ENCODE measurements around the gene PPDPF. TPM values are rescaled to one million over a fixed set of nuclear protein-coding genes. Genes with fewer than 3 reads are reported as not detected.
A peak's percentile ranks its signal among the peaks of the same experiment; 100 is the strongest.
"Not testable (repeated sequence)": the region's sequence is repeated elsewhere in the genome, so short reads cannot be mapped to it uniquely, and the experiment has no call there.

Gene PPDPF
- total and polyA plus RNA-seq, 4 donors = 176 to 386 (median 275) TPM

DNA sequence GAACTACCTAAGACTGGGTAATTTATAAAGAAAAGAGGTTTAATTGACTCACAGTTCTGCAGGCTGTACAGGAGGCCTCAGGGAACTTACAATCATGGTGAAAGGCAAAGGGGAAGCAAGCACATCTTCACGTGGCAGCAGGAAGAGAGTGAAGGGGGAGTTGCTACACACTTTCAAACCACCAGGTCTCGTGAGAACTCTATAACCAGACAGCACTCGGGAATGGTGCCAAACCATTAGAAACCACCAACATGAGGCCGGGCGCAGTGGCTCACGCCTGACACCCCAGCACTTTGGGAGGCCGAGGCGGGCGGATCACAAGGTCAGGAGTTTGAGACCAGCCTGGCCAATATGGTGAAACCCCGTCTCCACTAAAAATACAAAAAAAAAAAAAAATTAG lies 6.0 kb upstream of the PPDPF start:
- ATAC-seq (ENCODE audit: low FRiP score); H3K27ac ChIP-seq (ENCODE audit: low read depth in 1 of 2, low read length in 2 of 2); H3K36me3 ChIP-seq (ENCODE audit: control insufficient read depth in 1 of 2, insufficient read depth in 2 of 2, low read length in 1 of 2); H3K4me1 ChIP-seq (ENCODE audit: control insufficient read depth in 1 of 2, insufficient read depth in 2 of 2, low read length in 2 of 2); H3K4me3 ChIP-seq (ENCODE audit: low read length in 2 of 2); H3K27me3 ChIP-seq (ENCODE audit: control insufficient read depth in 1 of 2, insufficient read depth in 2 of 2, low read length in 1 of 2); intact Hi-C loops (cut with DNase I); H3K9me3 ChIP-seq (ENCODE audit: control insufficient read depth, low read length): not testable (repeated sequence)
- peak in 1 of 2 donors; percentile 41 for DNase-seq
- 67 to 76% methylated on average over 7 to 10 of the region's 10 CpGs for WGBS, 2 donors

- H3K36me3 ChIP-seq (ENCODE audit: control insufficient read depth in 1 of 2, insufficient read depth in 2 of 2, low read length in 1 of 2) = no peaks in the 10 kb centered on the region
- H3K27ac ChIP-seq (ENCODE audit: low read depth in 1 of 2, low read length in 2 of 2) = no peak overlapping the region
- no peaks in the 10 kb centered on the region for H3K27me3 ChIP-seq (ENCODE audit: control insufficient read depth in 1 of 2, insufficient read depth in 2 of 2, low read length in 1 of 2)
- no peak overlapping the region for H3K4me3 ChIP-seq (ENCODE audit: low read length in 2 of 2)
- DNase-seq = peak in 1 of 2 donors; percentile 69
- no peaks in the 10 kb centered on the region for H3K4me1 ChIP-seq (ENCODE audit: control insufficient read depth in 1 of 2, insufficient read depth in 2 of 2, low read length in 2 of 2)
- H3K9me3 ChIP-seq (ENCODE audit: control insufficient read depth, low read length) = no peaks in the 10 kb centered on the region
- WGBS, 2 donors = 94 to 96% methylated on average over 32 of the region's 32 CpGs
- intact Hi-C loops (cut with DNase I) = no loop called here
- ATAC-seq (ENCODE audit: low FRiP score) = no peak
Observed at GRCh38 chr20:63517376-63518309, 2.9 kb upstream of the PPDPF start.

- WGBS, 2 donors = 83 to 86% methylated on average over 20 of the region's 20 CpGs
- intact Hi-C loops (cut with DNase I) = no loop called here
Observed at GRCh38 chr20:63518351-63518861, 2.2 kb upstream of the PPDPF start.

DNA sequence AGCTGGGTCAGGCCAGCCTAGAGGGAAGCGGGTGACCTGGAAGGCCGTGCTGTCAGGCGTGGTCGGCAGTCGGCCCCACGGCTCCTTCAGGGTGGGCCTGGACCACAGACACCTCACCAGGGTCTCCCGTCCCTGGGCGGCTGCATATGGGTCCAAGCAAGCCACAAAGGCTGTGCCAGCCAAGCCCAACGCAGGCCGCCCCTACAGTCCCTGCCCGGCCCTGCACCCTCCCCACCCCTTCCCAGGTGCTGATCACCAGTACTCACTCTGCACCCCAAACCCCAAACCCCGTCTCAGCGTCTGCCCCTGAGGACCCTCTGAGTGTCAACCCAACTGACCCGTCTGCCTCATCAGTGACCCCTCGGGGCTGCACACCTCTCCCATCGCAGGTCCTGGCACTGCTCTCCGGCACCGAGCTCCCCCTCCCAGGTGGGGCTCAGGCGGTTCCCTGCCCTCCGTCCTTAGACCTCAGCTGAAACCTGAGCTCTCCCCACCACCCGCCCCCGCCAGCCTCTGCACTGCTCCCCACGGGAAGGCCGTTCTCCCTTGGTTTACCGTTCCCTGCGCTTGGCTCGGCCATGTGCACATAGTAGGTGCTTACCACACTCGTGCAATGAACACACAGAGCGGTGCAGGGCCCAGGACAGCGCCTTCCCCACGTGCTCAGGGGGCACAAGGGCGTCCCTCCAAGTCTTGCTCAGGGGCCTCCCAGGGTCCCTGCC lies 1.5 kb upstream of the PPDPF start:
- intact Hi-C loops (cut with DNase I) = no loop called here
- 74 to 76% methylated on average over 30 to 32 of the region's 32 CpGs for WGBS, 2 donors
- no peaks in the 10 kb centered on the region for H3K27me3 ChIP-seq (ENCODE audit: control insufficient read depth in 1 of 2, insufficient read depth in 2 of 2, low read length in 1 of 2)
- H3K4me1 ChIP-seq (ENCODE audit: control insufficient read depth in 1 of 2, insufficient read depth in 2 of 2, low read length in 2 of 2) = no peaks in the 10 kb centered on the region
- H3K27ac ChIP-seq (ENCODE audit: low read depth in 1 of 2, low read length in 2 of 2) = no peak overlapping the region
- no peak for ATAC-seq (ENCODE audit: low FRiP score)
- no peak overlapping the region for H3K4me3 ChIP-seq (ENCODE audit: low read length in 2 of 2)
- H3K9me3 ChIP-seq (ENCODE audit: control insufficient read depth, low read length) = no peaks in the 10 kb centered on the region
- no peaks in the 10 kb centered on the region for H3K36me3 ChIP-seq (ENCODE audit: control insufficient read depth in 1 of 2, insufficient read depth in 2 of 2, low read length in 1 of 2)
- peak; percentile 54 to 80 for DNase-seq

More at GRCh38 chr20:63518351-63518861, 2.2 kb upstream of the PPDPF start:
- no peak overlapping the region for H3K4me3 ChIP-seq (ENCODE audit: low read length in 2 of 2)
- no peaks in the 10 kb centered on the region for H3K9me3 ChIP-seq (ENCODE audit: control insufficient read depth, low read length)
- H3K27ac ChIP-seq (ENCODE audit: low read depth in 1 of 2, low read length in 2 of 2) = no peak overlapping the region
- H3K36me3 ChIP-seq (ENCODE audit: control insufficient read depth in 1 of 2, insufficient read depth in 2 of 2, low read length in 1 of 2) = no peaks in the 10 kb centered on the region
- H3K27me3 ChIP-seq (ENCODE audit: control insufficient read depth in 1 of 2, insufficient read depth in 2 of 2, low read length in 1 of 2) = no peaks in the 10 kb centered on the region
- H3K4me1 ChIP-seq (ENCODE audit: control insufficient read depth in 1 of 2, insufficient read depth in 2 of 2, low read length in 2 of 2) = no peaks in the 10 kb centered on the region
- DNase-seq (peak in 1 of 2 donors; percentile 46), ATAC-seq (ENCODE audit: low FRiP score) (no peak)

DNA sequence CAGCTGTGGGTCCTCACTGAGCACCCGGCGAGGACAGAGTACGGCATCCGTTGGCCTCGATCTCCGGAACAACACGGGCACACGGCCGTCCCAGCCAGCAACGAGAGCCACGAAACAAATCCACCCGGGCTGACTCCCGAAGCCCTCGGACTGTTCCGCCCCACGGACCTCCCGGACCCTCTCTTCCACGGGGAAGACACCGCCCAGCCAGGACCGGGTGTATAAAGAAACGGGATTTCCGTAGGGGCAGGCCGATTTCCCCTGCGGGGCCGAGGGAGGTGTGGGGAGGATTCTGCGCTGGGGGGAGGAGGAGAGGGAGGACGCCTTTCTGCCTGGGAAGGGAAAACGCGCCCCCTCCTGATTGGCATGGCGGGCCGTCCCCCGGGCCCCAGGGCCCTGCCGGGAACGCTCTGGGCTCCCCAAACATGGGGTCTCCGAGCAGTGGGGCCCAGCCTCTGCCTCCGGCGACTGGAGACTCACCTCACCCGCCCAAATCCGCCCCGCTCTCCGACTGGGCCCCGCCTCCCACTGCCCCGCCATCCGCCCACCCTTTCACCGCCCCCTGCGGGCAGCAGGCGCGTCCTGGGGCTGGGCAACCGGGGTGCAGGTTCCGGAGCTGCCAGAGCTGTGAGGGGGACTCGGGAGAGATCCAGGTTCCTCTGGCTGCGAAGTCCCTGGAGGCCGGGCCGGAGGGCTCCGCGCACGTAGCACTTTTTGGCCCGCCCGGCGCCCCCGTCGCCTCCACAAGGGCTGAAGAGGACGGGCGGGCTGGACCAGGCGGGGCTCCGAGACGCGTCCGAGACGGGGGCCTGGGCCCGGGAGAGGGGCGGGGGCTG lies 679 bp upstream of the PPDPF start:
- WGBS, 2 donors = 1 to 2% methylated on average over 63 to 72 of the region's 72 CpGs
- peak; percentile 79 for ATAC-seq (ENCODE audit: low FRiP score)
- no peaks in the 10 kb centered on the region for H3K36me3 ChIP-seq (ENCODE audit: control insufficient read depth in 1 of 2, insufficient read depth in 2 of 2, low read length in 1 of 2)
- intact Hi-C loops (cut with DNase I) = no loop called here
- H3K4me1 ChIP-seq (ENCODE audit: control insufficient read depth in 1 of 2, insufficient read depth in 2 of 2, low read length in 2 of 2) = no peaks in the 10 kb centered on the region
- peak; percentile 78 to 89 for DNase-seq
- H3K4me3 ChIP-seq (ENCODE audit: low read length in 2 of 2) = peak overlapping the region; percentile 78 to 80
- H3K27me3 ChIP-seq (ENCODE audit: control insufficient read depth in 1 of 2, insufficient read depth in 2 of 2, low read length in 1 of 2) = no peaks in the 10 kb centered on the region
- H3K9me3 ChIP-seq (ENCODE audit: control insufficient read depth, low read length) = no peaks in the 10 kb centered on the region
- peak overlapping the region in 1 of 2 donors; percentile 20 for H3K27ac ChIP-seq (ENCODE audit: low read depth in 1 of 2, low read length in 2 of 2)

GRCh38 chr20:63520934-63521601 lies 503 bp downstream of the PPDPF start:
- Histone ChIP-seq H3K36me3 (ENCODE audit: control insufficient read depth in 1 of 2, insufficient read depth in 2 of 2, low read length in 1 of 2) (no peaks in the 10 kb centered on the region), H3K4me3 (ENCODE audit: low read length in 2 of 2) (peak overlapping the region; percentile 71 to 80), H3K9me3 (ENCODE audit: control insufficient read depth, low read length) (no peaks in the 10 kb centered on the region), H3K27me3 (ENCODE audit: control insufficient read depth in 1 of 2, insufficient read depth in 2 of 2, low read length in 1 of 2) (no peaks in the 10 kb centered on the region), H3K4me1 (ENCODE audit: control insufficient read depth in 1 of 2, insufficient read depth in 2 of 2, low read length in 2 of 2) (no peaks in the 10 kb centered on the region), H3K27ac (ENCODE audit: low read depth in 1 of 2, low read length in 2 of 2) (no peak overlapping the region)
- ATAC-seq (ENCODE audit: low FRiP score) = peak; percentile 83
- intact Hi-C loops (cut with DNase I) = no loop called here
- WGBS, 2 donors = 0% methylated on average over 42 to 68 of the region's 68 CpGs
- DNase-seq = peak; percentile 86 to 89

DNA sequence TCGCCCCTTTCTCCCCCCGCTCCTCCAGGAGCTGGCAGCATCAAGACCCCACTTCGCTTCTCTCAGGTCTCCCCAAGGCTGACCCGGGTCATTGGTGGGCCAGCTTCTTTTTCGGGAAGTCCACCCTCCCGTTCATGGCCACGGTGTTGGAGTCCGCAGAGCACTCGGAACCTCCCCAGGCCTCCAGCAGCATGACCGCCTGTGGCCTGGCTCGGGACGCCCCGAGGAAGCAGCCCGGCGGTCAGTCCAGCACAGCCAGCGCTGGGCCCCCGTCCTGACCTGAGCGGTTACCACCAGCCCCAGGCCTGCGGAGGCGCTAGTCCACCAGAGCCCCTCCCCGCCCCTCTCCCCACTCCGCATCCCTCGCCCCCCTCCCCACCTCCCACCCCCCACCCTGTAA lies 1.0 kb downstream of the PPDPF start:
- DNase-seq = peak in 1 of 2 donors; percentile 70
- intact Hi-C loops (cut with DNase I) = no loop called here

More for the DNA sequence above, 1.0 kb downstream of the PPDPF start:
- no peaks in the 10 kb centered on the region for H3K27me3 ChIP-seq (ENCODE audit: control insufficient read depth in 1 of 2, insufficient read depth in 2 of 2, low read length in 1 of 2)
- H3K36me3 ChIP-seq (ENCODE audit: control insufficient read depth in 1 of 2, insufficient read depth in 2 of 2, low read length in 1 of 2) = no peaks in the 10 kb centered on the region
- ATAC-seq (ENCODE audit: low FRiP score) = no peak
- WGBS, 2 donors = 12 to 14% methylated on average over 18 to 23 of the region's 23 CpGs
- no peaks in the 10 kb centered on the region for H3K9me3 ChIP-seq (ENCODE audit: control insufficient read depth, low read length)
- no peaks in the 10 kb centered on the region for H3K4me1 ChIP-seq (ENCODE audit: control insufficient read depth in 1 of 2, insufficient read depth in 2 of 2, low read length in 2 of 2)
- no peak overlapping the region for H3K27ac ChIP-seq (ENCODE audit: low read depth in 1 of 2, low read length in 2 of 2)
- H3K4me3 ChIP-seq (ENCODE audit: low read length in 2 of 2) = peak overlapping the region; percentile 71 to 80
